Heart left ventricle (tissue), 16 donors: Measurements from ENCODE around the gene SEC62. TPM values are rescaled to one million over a fixed set of nuclear protein-coding genes. Genes with fewer than 3 reads are reported as not detected.

Experiments
- ATAC-seq, 4 donors: fragments of 200-7000 bp; cut with Tn5 transposase; one replicate each; pipeline ENCODE4 v1.9.1; 2020 to 2022; ENCODE audit warnings: moderate library complexity in 4 of 4, mild to moderate bottlenecking in 3 of 4, moderate number of reproducible peaks in 1 of 4
- DNase-seq, 5 donors: peaks; one replicate each; pipeline ENCODE4 v3.0.0-alpha.2; 2020
- H3K27ac ChIP-seq, 12 donors: fragments of 200-600 bp; sonication (generic) in 4 of 12; one replicate each; pipeline versions ENCODE4 v1.5.0 to v1.8.0; 2016 to 2022; ENCODE audit warnings: mild to moderate bottlenecking in 2 of 12
- H3K27me3 ChIP-seq, 9 donors: fragments of 200-600 bp; sonication (generic) in 2 of 9; one replicate each; pipeline versions ENCODE4 v1.5.1 to v1.8.0; 2016 to 2022; ENCODE audit warnings: mild to moderate bottlenecking in 3 of 9
- H3K36me3 ChIP-seq, 9 donors: fragments of 200-600 bp; sonication (generic) in 2 of 9; one replicate each; pipeline versions ENCODE4 v1.5.0 to v1.8.0; 2018 to 2022; ENCODE audit warnings: mild to moderate bottlenecking in 2 of 9
- H3K4me1 ChIP-seq, 12 donors: fragments of 200-600 bp; sonication (generic) in 4 of 12; one replicate each; pipeline versions ENCODE4 v1.5.0 to v1.8.0; 2016 to 2022; ENCODE audit warnings: mild to moderate bottlenecking in 3 of 12
- H3K4me3 ChIP-seq, 12 donors: fragments of 200-600 bp; sonication (generic) in 4 of 12; one replicate each; pipeline versions ENCODE4 v1.5.0 to v1.8.0; 2017 to 2022; ENCODE audit warnings: mild to moderate bottlenecking in 9 of 12, moderate library complexity in 4 of 12
- H3K9me3 ChIP-seq, 12 donors: fragments of 200-600 bp; sonication (generic) in 4 of 12; one replicate each; pipeline versions ENCODE4 v1.5.0 to v1.8.0; 2016 to 2022; ENCODE audit warnings: mild to moderate bottlenecking in 1 of 12
- CTCF ChIP-seq, 12 donors: fragments of 200-600 bp; sonication (generic) in 4 of 12; IDR thresholded peaks; one replicate each; pipeline versions ENCODE4 v1.5.0 to v1.8.0; 2018 to 2022; ENCODE audit warnings: antibody characterized with exemption in 12 of 12, mild to moderate bottlenecking in 5 of 12
- POLR2A ChIP-seq, 2 donors: fragments of 450-650 bp; IDR thresholded peaks; one replicate each; pipeline ENCODE4 v1.6.1; 2017; ENCODE audit warnings: antibody characterized with exemption in 2 of 2, mild to moderate bottlenecking in 2 of 2, moderate library complexity in 2 of 2
- WGBS, 4 donors: extraction: QIAGEN DNeasy Blood & Tissue Kit in 2 of 4; methylation state at CpG; one replicate each; pipeline versions ENCODE4 v1.1.5 to v1.1.7; 2013 to 2018; 5-methylcytosine and 5-hydroxymethylcytosine counted together
- intact Hi-C, 10 donors: fragments of 100-400 bp; cut with DNase I; formaldehyde crosslinking; loops; one replicate each; pipeline versions ENCODE4 v1.11.1 to v1.14.2; 2022
- polyA plus RNA-seq, 2 donors: library from polyadenylated mRNA; stranded (reverse); fragments of 200-250 nt; gene quantifications; one replicate each; pipeline ENCODE4 v1.2.3, GENCODE V29; 2013
- total RNA-seq, 9 donors: library from RNA; depleted of rRNA in 2 of 9; stranded (reverse); fragments of >200 nt in 2 of 9; fragmentation: NEBNext Ultra II Directional in 3 of 9; extraction: Animal tissue kit (Norgen Biotek cat#: 25700) in 3 of 9; gene quantifications; one replicate each; pipeline versions ENCODE4 v1.1.0 to v1.2.4, GENCODE V29; 2016 to 2023
- donor health status: ischemic (EF 13 %, LVEDD 7.1; RV severe dilation, severe dysfunction).
- donor health status: healthy with polysubstance abuse.
- donor health status: DM: no; HTN: yes; CAD: no.
- donor health status: DM: no; HTN: no; CAD: no.
- donor health status: ischemic (EF 25% LVEDD 6.9; RV normal size, moderate dysfunction).
- donor health status: ischemic (EF 25% LVEDD 5.7; RV mildly dilated, moderate dysfunction).
- donor health status: healthy.
- donor health status: DM: yes; HTN: yes; CAD: no.
- donor health status: ischemic (EF 35%, LVEDD 5.7; RV mildly dilated, moderate dysfunction).
- donor health status: nonischemic (EF 11% LVEDD 7.7; RV severe dilation, severe dysfunction).
- donor health status: DM: yes; HTN: yes; CAD: no.
- donor health status: PGD.
- donor health status: ischemic (EF 29% LVEDD 5.4; RV normal size, mild dysfunction).
- donor health status: nonischemic (EF 23%, LVEDD 6.1; RV moderate dilation, normal function).

The SEC62 gene
- total and polyA plus RNA-seq, 11 donors: 29.5 to 104 (median 71.1) TPM

DNA sequence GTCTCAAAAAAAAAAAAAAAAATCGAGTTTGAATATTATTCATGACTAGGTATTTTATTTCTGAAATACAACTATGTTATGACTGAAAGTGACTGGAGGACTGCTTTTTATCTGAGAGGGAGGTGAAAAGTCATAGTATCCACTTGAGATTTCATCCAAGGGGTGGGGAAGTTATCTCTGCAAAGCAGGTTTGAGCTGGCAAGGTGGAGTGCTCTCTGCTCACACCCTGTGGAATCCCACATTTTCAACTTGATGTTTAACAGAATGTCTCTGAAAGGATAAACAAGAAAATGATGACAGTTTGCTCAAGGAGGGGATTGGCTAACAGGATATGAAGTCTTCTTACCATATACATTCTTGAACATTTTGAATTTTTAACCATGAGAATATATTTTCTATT is 27.3 kb upstream of the SEC62 start:
- TF ChIP-seq POLR2A (IDR thresholded peaks at IDR 0.05) (no peak), CTCF (IDR thresholded peaks at IDR 0.05) (no peak)
- Histone ChIP-seq H3K9me3 (no peaks in the 10 kb centered on the region), H3K27ac (no peak overlapping the region), H3K36me3 (no peaks in the 10 kb centered on the region), H3K27me3 (peaks cover 0 to 4% (median 0%) of the 10 kb centered on the region in 9 donors), H3K4me1 (peaks cover 0 to 6% (median 0%) of the 10 kb centered on the region in 12 donors), H3K4me3 (no peak overlapping the region)
- intact Hi-C loops: no loop called here
- WGBS, 4 donors: 20 to 29% (median 26%) methylated on average over 1 of the region's 1 CpG
- ATAC-seq: no peak
- no peak for DNase-seq

GRCh38 chr3:169939751-169940150 is 26.9 kb upstream of the SEC62 start:
- Histone ChIP-seq H3K4me3 (no peak overlapping the region), H3K36me3 (no peaks in the 10 kb centered on the region), H3K9me3 (no peaks in the 10 kb centered on the region), H3K27ac (no peak overlapping the region), H3K27me3 (peaks cover 0 to 4% (median 0%) of the 10 kb centered on the region in 9 donors), H3K4me1 (peaks cover 0 to 7% (median 0%) of the 10 kb centered on the region in 12 donors)
- TF ChIP-seq CTCF (IDR thresholded peaks at IDR 0.05) (no peak), POLR2A (IDR thresholded peaks at IDR 0.05) (no peak)
- DNase-seq: no peak
- intact Hi-C loops: no loop called here
- no peak for ATAC-seq
- WGBS, 4 donors: 85 to 91% (median 89%) methylated on average over 5 of the region's 5 CpGs

DNA sequence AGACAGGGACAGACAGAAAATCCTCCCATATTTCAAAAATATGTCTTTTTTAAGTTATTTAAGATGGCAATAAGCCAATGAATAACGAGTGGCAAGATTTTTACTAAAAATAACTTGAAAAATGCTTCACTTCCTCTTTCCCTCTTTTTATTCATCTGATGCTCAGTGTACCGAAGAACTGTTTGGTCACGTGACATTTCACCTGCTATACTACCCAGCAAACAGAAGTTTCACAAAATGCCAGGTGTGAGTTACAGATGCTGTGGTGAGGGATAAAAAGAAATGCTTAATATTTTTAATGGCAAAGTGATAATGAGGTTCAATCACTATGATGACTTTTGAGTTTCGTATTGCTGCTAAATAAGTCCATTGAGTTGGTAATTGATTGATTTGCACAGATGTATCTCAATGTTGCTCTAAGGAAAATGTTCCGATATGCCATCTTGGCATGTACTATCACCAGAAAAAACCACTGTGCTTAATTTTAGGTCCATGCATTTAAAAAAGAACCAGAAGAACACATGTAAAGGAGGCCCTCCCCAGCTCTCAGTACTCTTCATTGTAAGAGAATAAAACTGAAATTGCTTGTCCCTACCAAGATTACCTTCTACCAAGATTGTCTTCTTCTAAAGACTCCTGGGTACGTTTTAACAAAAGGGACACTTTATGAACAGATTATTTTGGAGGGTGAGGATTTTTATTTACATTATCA is 26.0 kb upstream of the SEC62 start:
- Histone ChIP-seq H3K9me3 (no peaks in the 10 kb centered on the region), H3K36me3 (no peaks in the 10 kb centered on the region), H3K4me3 (no peak overlapping the region), H3K27me3 (peaks cover 0 to 4% (median 0%) of the 10 kb centered on the region in 9 donors), H3K4me1 (peaks cover 0 to 16% (median 0%) of the 10 kb centered on the region in 12 donors), H3K27ac (no peak overlapping the region)
- TF ChIP-seq POLR2A (IDR thresholded peaks at IDR 0.05): no peak
- TF ChIP-seq CTCF (IDR thresholded peaks at IDR 0.05): no peak
- ATAC-seq (no peak), DNase-seq (no peak)
- intact Hi-C loops: no loop called here
- 61 to 69% (median 67%) methylated on average over 6 of the region's 6 CpGs for WGBS, 4 donors

DNA sequence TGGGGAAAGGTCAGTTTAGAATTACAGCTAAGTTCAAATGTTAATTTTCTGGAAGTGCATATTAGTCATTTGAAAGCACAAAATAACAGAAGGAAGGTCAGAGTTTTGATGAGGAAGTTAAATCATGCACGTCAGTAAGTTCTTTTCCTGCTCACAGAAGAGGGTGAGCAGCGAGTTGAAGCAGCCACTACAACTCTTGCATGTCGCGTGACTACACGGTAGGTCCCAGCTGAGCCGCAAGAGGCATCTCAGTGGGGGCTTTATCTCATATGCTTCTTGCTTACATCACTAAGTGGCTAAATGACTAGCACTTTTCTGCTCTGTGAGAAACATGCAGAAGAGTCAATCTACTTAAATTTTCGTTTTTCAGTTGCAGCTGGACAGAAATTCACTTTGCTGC is 21.3 kb upstream of the SEC62 start:
- Histone ChIP-seq H3K4me1 (peaks cover 0 to 17% (median 0%) of the 10 kb centered on the region in 12 donors), H3K4me3 (no peak overlapping the region), H3K27me3 (peaks cover 0 to 3% (median 0%) of the 10 kb centered on the region in 9 donors), H3K9me3 (no peaks in the 10 kb centered on the region), H3K27ac (peak overlapping the region in 1 of 12 donors; percentile 77), H3K36me3 (no peaks in the 10 kb centered on the region)
- TF ChIP-seq POLR2A (IDR thresholded peaks at IDR 0.05): no peak
- TF ChIP-seq CTCF (IDR thresholded peaks at IDR 0.05): no peak
- WGBS, 4 donors: 44 to 55% (median 50%) methylated on average over 7 of the region's 7 CpGs
- peak in 2 of 5 donors; percentile 15 to 38 for DNase-seq
- intact Hi-C loops: no loop called here
- peak in 3 of 4 donors; percentile 63 to 72 (median 66) for ATAC-seq
